ENCODE results near the gene SOX12. TPM values are rescaled to one million over a fixed set of nuclear protein-coding genes. Genes with fewer than 3 reads are reported as not detected.

The SOX12 gene
- 1 to 10 TPM; 6.0 to 6.4 TPM for total RNA-seq

DNA sequence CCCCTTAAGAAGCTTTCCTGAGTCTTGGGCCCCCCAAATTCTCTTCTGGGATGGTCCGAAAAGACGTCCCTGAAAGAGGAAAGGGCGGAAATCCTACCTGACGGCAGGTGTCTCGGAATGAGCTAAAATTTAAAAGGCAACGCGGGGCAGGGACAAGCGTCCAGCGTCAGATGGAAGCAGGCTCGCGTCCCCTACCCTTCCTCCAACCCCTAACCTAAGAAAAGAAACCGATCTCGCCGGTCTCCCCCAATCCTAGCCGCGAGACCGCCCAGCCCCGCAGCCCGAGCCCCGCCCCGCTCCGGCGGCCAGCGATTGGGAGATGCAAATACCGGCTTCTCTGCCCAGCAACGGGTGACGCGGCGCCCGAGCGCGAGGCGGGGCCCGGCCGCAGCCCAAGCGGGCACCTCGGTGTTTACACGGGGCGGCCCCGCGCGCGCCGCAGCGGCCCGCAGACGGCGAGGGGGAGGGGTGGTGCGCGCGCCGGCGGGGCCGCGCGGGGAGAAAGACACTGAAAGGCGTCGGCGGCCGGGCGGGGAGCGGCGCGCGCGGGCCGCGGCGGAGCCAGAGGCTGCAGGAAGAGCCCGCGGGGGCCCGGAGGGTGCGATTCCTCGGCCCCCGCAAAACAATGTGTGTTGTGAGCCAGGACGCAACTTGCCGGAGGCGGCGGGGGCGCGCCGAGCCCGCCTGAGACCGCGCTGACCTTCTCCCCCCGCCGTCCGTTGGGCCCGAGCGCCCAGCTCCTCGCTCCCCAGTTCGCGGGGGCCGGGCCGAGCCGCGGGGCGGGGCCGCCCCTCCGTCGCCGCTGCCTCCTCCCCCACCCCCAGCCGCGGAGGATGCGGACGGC is at the start of gene SOX12:
Gene SOX12, plus strand, starts transcription at position 508 of the 844 bp plus-strand sequence. CDS start 373 bp downstream, outside the sequence.
- DNase-seq = peak; percentile 97
- Mint-ChIP-seq H3K4me1 (ENCODE audit: low read depth) (peaks cover 14% of the 10 kb centered on the region), H3K4me3 (peak within 1 kb of the TSS; percentile 83), H3K9me3 (no peaks in the 10 kb centered on the region), H3K27ac (peak within 1 kb of the TSS; percentile 63), H3K27me3 (ENCODE audit: low read depth) (no peaks in the 10 kb centered on the region), H3K36me3 (ENCODE audit: low read depth) (no peaks in the 10 kb centered on the region)
- intact Hi-C loops (cut with micrococcal nuclease) = loop anchor here (1.0 kb wide), 2 partner anchors 15 to 28 kb away; partner anchors contain the start of gene ZCCHC3
- CTCF ChIA-PET = interaction anchor here (0.8 to 1.6 kb wide), 3 partner anchors 15 to 59 kb away, joined by 3 to 6 read pairs (median 5); no protein-coding TSS in a partner anchor

DNA sequence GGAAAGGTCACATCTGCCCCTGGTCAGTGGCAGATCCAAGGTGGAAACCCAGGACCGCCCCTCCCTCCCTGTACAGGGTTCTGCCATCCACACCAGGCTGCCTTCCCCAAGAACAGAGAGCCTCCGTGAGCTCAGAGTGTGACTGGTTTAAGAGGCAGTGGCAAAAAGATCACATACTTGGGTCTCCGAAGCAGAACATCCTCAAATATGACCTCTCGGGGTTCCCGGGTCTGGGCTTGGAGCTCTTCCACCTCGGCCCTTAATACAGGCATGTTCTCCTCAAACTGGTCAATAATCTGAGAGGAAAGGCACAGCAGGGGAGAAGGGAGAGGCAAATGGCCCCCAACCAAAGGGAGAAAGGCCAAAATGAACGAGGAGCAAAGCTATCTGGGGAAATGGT is 49.6 kb upstream of the SOX12 start:
- Mint-ChIP-seq H3K9me3 (no peaks in the 10 kb centered on the region), H3K27me3 (ENCODE audit: low read depth) (no peaks in the 10 kb centered on the region), H3K27ac (no peak overlapping the region), H3K4me3 (no peak overlapping the region), H3K4me1 (ENCODE audit: low read depth) (no peaks in the 10 kb centered on the region), H3K36me3 (ENCODE audit: low read depth) (peaks cover 8% of the 10 kb centered on the region)
- DNase-seq = no peak
- CTCF ChIA-PET = no interaction called here
- intact Hi-C loops (cut with micrococcal nuclease) = no loop called here

DNA sequence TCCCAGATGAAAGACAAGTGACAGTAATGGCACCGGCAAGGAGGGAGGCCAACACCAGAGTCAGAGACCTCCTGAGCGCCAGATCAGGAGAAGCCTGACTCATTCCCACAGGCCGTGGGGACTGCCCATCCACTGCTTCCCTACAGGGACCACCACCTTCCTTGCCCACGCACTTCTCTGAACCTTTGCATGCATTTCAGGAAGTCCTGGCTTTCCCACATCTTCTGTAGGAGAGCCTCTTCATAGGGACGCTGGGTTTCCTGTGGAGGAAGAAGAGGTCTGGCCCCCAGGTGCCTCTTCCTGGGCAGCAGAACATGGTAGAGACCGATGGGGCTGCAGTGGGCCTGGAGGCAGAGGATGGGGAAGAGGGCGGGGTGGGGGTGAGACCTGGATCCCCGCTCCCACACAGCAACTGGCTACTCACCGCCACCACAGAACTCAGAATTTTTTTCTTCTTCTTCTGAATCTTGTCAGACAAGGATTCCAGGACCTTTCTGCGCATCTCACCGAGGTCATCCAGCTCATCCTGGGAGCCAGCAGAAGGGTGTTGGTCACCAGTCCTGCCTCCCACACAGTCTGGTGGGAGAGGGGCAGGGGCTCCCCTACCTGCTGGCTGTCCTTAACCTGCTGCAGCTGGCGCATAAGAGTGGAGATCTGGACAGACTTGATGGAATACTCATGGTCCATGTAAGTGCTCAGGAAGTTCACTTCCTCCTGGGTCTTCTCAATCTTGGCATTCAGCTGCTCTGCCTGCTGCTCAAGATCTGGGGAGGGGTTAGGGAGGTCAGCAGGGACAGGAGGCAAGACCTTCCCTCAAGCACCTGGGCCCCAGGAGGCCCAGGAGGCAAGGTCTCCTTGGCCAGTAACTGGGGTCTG is 48.5 kb upstream of the SOX12 start:
- Mint-ChIP-seq H3K27ac (no peak overlapping the region), H3K27me3 (ENCODE audit: low read depth) (no peaks in the 10 kb centered on the region), H3K36me3 (ENCODE audit: low read depth) (peaks cover 9% of the 10 kb centered on the region), H3K4me1 (ENCODE audit: low read depth) (no peaks in the 10 kb centered on the region), H3K4me3 (no peak overlapping the region), H3K9me3 (no peaks in the 10 kb centered on the region)
- no peak for DNase-seq
- CTCF ChIA-PET = interaction anchor here (0.6 to 1.5 kb wide), 2 partner anchors 11 to 15 kb away, joined by 3 to 7 read pairs; no protein-coding TSS in a partner anchor
- intact Hi-C loops (cut with micrococcal nuclease) = no loop called here

DNA sequence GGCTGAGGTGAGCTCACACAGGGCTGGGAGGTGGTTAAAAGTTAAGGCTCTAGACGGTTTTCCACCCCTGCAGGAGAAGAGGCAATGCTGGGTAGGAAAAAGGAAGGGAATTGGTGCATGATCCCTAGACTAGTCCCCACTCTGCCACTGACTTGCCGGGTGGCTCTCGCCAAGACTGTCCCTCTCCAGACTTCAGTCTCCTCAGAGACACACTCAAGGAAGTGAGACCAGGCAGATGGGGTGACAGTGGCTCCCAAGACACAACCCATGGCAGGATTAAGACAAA is 47.9 kb upstream of the SOX12 start:
- Mint-ChIP-seq H3K27me3 (ENCODE audit: low read depth) (no peaks in the 10 kb centered on the region), H3K9me3 (no peaks in the 10 kb centered on the region), H3K4me1 (ENCODE audit: low read depth) (no peaks in the 10 kb centered on the region), H3K4me3 (no peak overlapping the region), H3K36me3 (ENCODE audit: low read depth) (peaks cover 9% of the 10 kb centered on the region), H3K27ac (no peak overlapping the region)
- DNase-seq = no peak
- intact Hi-C loops (cut with micrococcal nuclease) = no loop called here
- CTCF ChIA-PET = interaction anchor here (1.5 kb wide), 1 partner anchor 11 kb away, joined by 7 read pairs; no protein-coding TSS in a partner anchor

DNA sequence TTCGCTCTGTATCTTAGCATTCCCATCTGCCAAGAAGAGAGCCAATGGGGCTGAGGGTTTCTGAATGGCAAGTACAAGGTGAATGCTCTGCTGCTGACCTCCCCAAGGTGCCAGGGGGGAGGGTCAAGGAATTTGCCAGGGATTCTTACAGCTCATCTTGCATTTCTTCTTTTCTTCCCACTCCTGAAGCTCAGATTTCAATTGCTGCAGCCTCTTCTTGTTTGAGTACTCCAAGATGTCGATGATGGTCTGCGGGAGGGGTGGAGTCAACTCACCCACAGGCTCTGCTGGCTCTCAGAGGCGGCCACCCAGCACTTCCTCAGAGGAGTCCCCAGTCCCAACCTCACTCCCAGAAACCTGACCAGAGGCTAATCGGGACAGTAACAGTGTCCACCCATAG is 47.2 kb upstream of the SOX12 start:
- Mint-ChIP-seq H3K9me3 (no peaks in the 10 kb centered on the region), H3K36me3 (ENCODE audit: low read depth) (peaks cover 9% of the 10 kb centered on the region), H3K27me3 (ENCODE audit: low read depth) (no peaks in the 10 kb centered on the region), H3K4me1 (ENCODE audit: low read depth) (no peaks in the 10 kb centered on the region), H3K4me3 (no peak overlapping the region), H3K27ac (no peak overlapping the region)
- no peak for DNase-seq
- intact Hi-C loops (cut with micrococcal nuclease) = no loop called here
- CTCF ChIA-PET = interaction anchor here (1.5 kb wide), 1 partner anchor 12 kb away, joined by 7 read pairs; no protein-coding TSS in a partner anchor

DNA sequence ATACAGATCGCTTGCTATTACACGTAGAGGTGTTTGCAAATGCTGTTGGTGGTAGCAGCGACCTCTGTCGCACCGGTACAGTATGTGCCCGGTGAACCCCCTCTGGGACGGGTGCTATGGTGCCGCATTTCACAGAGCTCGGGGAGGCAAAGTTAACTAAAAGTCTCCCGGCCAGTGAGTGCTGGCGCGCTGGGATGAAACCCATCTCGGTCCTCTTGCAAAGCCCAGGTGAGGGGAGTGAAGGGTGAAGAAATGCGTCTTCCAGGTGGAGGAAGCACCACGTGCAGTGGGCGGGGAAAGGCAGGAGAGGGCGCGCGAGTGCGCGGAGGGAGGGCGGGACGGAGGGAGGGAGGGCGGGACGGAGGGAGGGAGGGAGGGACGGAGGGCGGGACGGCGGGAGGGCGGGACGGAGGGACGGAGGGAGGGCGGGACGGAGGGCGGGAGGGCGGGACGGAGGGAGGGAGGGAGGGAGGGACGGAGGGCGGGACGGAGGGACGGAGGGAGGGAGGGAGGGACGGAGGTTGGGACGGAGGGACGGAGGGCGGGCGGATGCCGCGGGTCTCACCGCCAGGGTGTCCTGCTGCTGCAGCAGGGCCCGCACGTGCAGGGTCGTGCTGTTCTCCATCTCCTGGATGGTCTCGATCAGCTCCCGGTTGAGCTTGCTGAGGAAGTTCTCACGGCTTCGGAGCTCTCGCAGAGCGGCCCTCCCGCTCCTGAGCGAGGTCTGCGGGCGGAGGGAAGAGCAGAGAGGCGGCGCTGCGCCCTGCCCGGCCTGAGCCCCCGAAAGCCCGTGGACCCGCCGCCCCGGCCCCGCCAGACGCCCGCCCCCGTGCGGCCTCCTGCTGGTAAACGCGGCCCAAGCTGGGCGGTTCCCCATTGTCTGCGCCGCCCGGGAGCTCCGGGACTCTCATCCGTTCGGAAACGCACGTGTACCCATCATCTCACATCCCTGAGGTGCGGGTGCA is 46.5 kb upstream of the SOX12 start:
- CTCF ChIA-PET = interaction anchor here (1.5 kb wide), 1 partner anchor 13 kb away, joined by 7 read pairs; no protein-coding TSS in a partner anchor
- intact Hi-C loops (cut with micrococcal nuclease) = no loop called here
- H3K36me3 Mint-ChIP-seq (ENCODE audit: low read depth) = peaks cover 9% of the 10 kb centered on the region
- H3K9me3 Mint-ChIP-seq = no peaks in the 10 kb centered on the region
- H3K27ac Mint-ChIP-seq = no peak overlapping the region
- no peaks in the 10 kb centered on the region for H3K27me3 Mint-ChIP-seq (ENCODE audit: low read depth)
- no peak overlapping the region for H3K4me3 Mint-ChIP-seq
- DNase-seq = no peak
- no peaks in the 10 kb centered on the region for H3K4me1 Mint-ChIP-seq (ENCODE audit: low read depth)

DNA sequence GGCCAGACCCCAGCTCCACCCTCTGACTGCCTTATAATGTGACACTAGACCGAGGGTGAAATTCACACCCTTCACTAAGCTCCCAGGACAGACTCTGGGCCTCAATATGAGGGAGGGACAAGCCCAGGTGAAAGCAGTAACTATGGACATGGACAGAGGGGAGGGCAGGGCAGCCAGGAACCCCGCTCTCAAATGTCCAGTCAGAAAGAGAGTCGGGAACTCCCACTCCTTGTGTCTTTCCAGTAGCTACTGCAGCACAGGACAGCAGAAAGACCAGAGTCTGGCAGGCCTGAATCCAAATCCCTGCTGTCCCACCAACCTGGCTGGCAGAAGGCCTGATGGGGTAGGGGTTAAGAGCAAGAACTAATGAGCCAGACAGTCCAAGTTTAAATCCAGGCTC is 41.2 kb upstream of the SOX12 start:
- Mint-ChIP-seq H3K9me3 (no peaks in the 10 kb centered on the region), H3K4me3 (no peak overlapping the region), H3K4me1 (ENCODE audit: low read depth) (peaks cover 2% of the 10 kb centered on the region), H3K27me3 (ENCODE audit: low read depth) (no peaks in the 10 kb centered on the region), H3K36me3 (ENCODE audit: low read depth) (peaks cover 1% of the 10 kb centered on the region), H3K27ac (no peak overlapping the region)
- DNase-seq = no peak
- CTCF ChIA-PET = interaction anchor here (0.8 to 2.3 kb wide), 2 partner anchors 17 to 46 kb away, joined by 3 to 15 read pairs; no protein-coding TSS in a partner anchor
- intact Hi-C loops (cut with micrococcal nuclease) = no loop called here

DNA sequence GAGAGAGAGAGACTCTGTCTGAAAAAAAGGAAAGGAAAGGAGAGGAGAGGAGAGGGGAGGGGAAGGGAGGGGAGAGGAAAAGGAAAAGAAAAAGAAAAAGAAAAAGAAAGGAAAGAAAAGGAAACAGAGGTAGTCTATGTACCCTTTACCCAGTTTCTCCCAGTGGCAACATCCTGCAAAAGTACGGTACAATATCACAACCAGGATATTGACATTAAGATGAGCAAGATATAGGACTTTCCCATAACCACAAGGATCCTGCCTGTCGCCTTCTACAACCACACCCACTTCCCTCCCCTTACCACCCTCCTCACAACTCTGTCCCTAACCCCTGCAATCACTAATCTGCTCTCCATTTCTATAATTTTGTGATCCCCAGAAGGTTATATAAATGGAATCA is 38.8 kb upstream of the SOX12 start:
- H3K27ac Mint-ChIP-seq = no peak overlapping the region
- no peak overlapping the region for H3K4me3 Mint-ChIP-seq
- no peaks in the 10 kb centered on the region for H3K9me3 Mint-ChIP-seq
- no peak for DNase-seq
- CTCF ChIA-PET = no interaction called here
- H3K27me3 Mint-ChIP-seq (ENCODE audit: low read depth) = no peaks in the 10 kb centered on the region
- no peaks in the 10 kb centered on the region for H3K36me3 Mint-ChIP-seq (ENCODE audit: low read depth)
- peaks cover 7% of the 10 kb centered on the region for H3K4me1 Mint-ChIP-seq (ENCODE audit: low read depth)
- intact Hi-C loops (cut with micrococcal nuclease) = no loop called here

DNA sequence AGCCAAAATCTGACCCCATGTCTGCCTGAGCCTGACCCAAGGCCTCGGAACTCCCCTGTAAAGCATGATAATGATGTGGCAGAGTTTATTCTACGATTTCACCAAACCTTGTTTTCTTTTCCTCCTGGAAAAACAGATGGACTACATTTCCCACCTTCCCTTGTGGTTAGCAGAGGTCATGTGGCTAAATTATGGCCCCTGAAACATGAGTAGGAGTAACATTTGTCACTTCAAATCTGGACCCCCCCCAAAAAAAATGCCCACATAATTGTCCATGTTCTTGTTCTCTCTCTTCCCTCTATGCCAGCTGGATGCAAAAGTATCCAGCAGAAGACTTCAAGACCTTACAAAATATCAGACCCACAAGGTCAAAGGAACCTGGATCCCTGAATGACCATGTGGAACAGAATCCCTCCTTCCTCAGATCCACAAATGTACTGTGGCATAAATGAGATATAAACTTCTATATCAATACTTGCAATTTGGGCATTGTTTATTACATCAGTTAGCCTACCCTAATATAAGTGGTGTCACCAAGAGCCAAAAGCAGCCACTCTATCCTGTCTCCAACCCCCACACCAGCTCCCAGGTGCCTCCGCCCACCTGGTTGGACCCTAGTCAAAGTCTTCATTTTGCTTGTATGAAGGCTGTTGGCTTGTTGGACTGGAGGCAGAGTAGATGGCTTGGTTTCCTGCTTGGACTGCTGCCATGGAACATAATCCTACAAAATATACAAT is 36.2 kb upstream of the SOX12 start:
- Mint-ChIP-seq H3K36me3 (ENCODE audit: low read depth) (no peaks in the 10 kb centered on the region), H3K9me3 (no peaks in the 10 kb centered on the region), H3K4me3 (no peak overlapping the region), H3K27me3 (ENCODE audit: low read depth) (no peaks in the 10 kb centered on the region), H3K4me1 (ENCODE audit: low read depth) (peaks cover 7% of the 10 kb centered on the region), H3K27ac (no peak overlapping the region)
- CTCF ChIA-PET = interaction anchor here (0.6 to 1.1 kb wide), 2 partner anchors 39 to 42 kb away, joined by 3 to 4 read pairs; no protein-coding TSS in a partner anchor
- intact Hi-C loops (cut with micrococcal nuclease) = no loop called here
- DNase-seq = no peak

DNA sequence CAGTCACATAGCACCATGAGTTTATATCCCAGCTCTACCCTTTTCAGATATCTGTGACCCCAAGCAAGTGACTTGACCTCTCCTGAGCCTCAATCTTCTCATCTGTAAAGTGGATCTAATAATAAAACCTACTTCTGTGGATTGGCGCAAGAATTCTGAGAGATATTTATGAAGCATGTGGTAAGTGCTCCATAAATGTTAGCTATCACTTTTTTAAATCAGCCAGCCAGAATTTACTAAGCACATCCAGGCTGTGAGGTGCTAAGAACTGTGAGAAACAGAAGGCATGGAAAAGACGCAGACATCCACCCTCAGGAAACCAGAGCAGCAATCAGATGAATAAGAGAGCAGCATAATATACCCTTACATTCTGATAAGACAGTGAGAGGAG is 35.7 kb upstream of the SOX12 start:
- H3K4me3 Mint-ChIP-seq = no peak overlapping the region
- peak overlapping the region; percentile 74 for H3K27ac Mint-ChIP-seq
- intact Hi-C loops (cut with micrococcal nuclease) = loop anchor here (1.0 kb wide), 2 partner anchors 9 to 38 kb away; no protein-coding TSS in a partner anchor
- no peak for DNase-seq
- no peaks in the 10 kb centered on the region for H3K9me3 Mint-ChIP-seq
- CTCF ChIA-PET = interaction anchor here (0.6 to 1.1 kb wide), 2 partner anchors 38 to 41 kb away, joined by 3 to 4 read pairs; no protein-coding TSS in a partner anchor
- no peaks in the 10 kb centered on the region for H3K27me3 Mint-ChIP-seq (ENCODE audit: low read depth)
- peaks cover 7% of the 10 kb centered on the region for H3K4me1 Mint-ChIP-seq (ENCODE audit: low read depth)
- H3K36me3 Mint-ChIP-seq (ENCODE audit: low read depth) = no peaks in the 10 kb centered on the region

Measured in activated naive CD4-positive, alpha-beta T cell treated with anti-CD3 and anti-CD28 coated beads for 36 hours (primary cell).